ENCODE measurements around the gene HIGD1C.
"Not testable (repeated sequence)": the region's sequence is repeated elsewhere in the genome, so short reads cannot be mapped to it uniquely, and the experiment has no call there.

HIGD1C gene

DNA sequence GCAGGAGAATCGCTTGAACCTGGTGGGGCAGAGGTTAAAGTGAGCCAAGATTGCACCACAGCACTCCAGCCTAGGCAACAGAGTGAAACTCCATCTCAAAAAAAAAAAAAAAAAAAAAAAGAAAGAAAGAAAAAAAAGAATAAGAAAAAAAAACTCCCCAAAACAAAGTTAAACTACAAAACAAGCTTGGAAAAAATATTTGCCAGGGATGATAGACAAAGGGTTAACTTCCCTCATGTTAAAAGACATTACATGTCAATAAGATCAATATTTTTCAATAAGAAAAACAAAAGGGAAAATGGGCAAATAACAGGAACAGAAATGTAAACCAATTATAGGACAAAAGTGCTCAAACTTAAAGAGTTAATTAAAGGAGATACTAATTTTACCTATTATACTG is 26.4 kb upstream of the HIGD1C start:
- no peaks in the 10 kb centered on the region for H3K27me3 ChIP-seq (ENCODE audit: insufficient read depth, poor library complexity, severe bottlenecking)
- TF ChIP-seq SPI1 (IDR thresholded peaks at IDR 0.05; ENCODE audit: borderline replicate concordance, low read depth) (no peak), POLR2AphosphoS5 (IDR thresholded peaks at IDR 0.05; ENCODE audit: low read depth) (no peak)
- no peak overlapping the region for H3K4me3 ChIP-seq (replicated peaks; ENCODE audit: insufficient read depth, low read length)
- no peak overlapping the region; the same call in 1 of the 2 replicates for H3K27ac ChIP-seq (replicated peaks)
- no peak for DNase-seq (ENCODE audit: low read depth in 1 of 2, low spot score in 1 of 2)

DNA sequence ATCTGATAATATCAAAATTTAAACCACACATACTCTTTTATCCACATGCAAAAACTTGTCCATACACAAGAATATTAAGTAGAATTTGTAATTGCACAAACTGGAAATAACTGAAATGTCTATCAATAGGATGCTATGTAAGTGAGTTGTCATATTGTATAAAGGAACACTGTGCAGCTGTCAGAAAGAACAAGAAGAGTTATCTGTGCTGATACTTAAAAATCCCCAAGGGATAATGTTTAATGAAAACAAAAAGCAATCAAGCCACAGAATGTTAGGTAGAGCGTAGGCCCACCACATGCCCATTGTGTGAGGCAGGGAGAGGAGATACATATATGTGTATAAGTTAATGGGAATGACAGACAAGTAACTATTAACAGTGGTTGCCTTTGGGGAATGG is 25.9 kb upstream of the HIGD1C start:
- DNase-seq (ENCODE audit: low read depth in 1 of 2, low spot score in 1 of 2) = no peak
- no peak for TF ChIP-seq GABPA (IDR thresholded peaks at IDR 0.05; ENCODE audit: low read depth)
- TF ChIP-seq, protein P1, sequence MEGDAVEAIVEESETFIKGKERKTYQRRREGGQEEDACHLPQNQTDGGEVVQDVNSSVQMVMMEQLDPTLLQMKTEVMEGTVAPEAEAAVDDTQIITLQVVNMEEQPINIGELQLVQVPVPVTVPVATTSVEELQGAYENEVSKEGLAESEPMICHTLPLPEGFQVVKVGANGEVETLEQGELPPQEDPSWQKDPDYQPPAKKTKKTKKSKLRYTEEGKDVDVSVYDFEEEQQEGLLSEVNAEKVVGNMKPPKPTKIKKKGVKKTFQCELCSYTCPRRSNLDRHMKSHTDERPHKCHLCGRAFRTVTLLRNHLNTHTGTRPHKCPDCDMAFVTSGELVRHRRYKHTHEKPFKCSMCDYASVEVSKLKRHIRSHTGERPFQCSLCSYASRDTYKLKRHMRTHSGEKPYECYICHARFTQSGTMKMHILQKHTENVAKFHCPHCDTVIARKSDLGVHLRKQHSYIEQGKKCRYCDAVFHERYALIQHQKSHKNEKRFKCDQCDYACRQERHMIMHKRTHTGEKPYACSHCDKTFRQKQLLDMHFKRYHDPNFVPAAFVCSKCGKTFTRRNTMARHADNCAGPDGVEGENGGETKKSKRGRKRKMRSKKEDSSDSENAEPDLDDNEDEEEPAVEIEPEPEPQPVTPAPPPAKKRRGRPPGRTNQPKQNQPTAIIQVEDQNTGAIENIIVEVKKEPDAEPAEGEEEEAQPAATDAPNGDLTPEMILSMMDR (IDR thresholded peaks at IDR 0.05; ENCODE audit: insufficient read depth, low read length) = no peak
- TF ChIP-seq, protein P2, sequence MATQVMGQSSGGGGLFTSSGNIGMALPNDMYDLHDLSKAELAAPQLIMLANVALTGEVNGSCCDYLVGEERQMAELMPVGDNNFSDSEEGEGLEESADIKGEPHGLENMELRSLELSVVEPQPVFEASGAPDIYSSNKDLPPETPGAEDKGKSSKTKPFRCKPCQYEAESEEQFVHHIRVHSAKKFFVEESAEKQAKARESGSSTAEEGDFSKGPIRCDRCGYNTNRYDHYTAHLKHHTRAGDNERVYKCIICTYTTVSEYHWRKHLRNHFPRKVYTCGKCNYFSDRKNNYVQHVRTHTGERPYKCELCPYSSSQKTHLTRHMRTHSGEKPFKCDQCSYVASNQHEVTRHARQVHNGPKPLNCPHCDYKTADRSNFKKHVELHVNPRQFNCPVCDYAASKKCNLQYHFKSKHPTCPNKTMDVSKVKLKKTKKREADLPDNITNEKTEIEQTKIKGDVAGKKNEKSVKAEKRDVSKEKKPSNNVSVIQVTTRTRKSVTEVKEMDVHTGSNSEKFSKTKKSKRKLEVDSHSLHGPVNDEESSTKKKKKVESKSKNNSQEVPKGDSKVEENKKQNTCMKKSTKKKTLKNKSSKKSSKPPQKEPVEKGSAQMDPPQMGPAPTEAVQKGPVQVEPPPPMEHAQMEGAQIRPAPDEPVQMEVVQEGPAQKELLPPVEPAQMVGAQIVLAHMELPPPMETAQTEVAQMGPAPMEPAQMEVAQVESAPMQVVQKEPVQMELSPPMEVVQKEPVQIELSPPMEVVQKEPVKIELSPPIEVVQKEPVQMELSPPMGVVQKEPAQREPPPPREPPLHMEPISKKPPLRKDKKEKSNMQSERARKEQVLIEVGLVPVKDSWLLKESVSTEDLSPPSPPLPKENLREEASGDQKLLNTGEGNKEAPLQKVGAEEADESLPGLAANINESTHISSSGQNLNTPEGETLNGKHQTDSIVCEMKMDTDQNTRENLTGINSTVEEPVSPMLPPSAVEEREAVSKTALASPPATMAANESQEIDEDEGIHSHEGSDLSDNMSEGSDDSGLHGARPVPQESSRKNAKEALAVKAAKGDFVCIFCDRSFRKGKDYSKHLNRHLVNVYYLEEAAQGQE (IDR thresholded peaks at IDR 0.05; ENCODE audit: insufficient replicate concordance, low read depth) = no peak
- no peak for TF ChIP-seq SPI1 (IDR thresholded peaks at IDR 0.05; ENCODE audit: borderline replicate concordance, low read depth)
- TF ChIP-seq POLR2AphosphoS5 (IDR thresholded peaks at IDR 0.05; ENCODE audit: low read depth) = no peak
- Histone ChIP-seq H3K27ac (replicated peaks) (no peak overlapping the region; the same call in 1 of the 2 replicates), H3K27me3 (ENCODE audit: insufficient read depth, poor library complexity, severe bottlenecking) (no peaks in the 10 kb centered on the region), H3K4me3 (replicated peaks; ENCODE audit: insufficient read depth, low read length) (no peak overlapping the region; the same call in 1 of the 2 replicates)

DNA sequence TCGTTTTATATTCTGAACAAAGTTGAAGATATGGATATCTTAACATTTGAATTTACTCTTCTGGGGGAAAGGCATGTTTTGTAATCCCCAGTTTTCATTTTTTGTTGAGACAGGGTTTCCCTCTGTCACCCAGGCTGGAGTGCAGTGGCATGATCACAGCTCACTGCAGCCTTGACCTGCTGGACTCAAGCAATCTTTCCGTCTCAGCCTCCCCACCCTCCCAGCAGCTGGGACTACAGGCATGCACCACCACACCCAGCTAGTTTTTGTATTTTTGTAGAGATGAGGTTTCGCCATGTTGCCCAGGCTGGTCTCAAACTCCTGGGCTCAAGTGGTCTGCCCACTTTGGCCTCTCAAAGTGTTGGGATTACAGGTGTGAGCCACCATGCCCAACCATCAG is 25.4 kb upstream of the HIGD1C start:
- H3K4me3 ChIP-seq (replicated peaks; ENCODE audit: insufficient read depth, low read length) = not testable (repeated sequence)

DNA sequence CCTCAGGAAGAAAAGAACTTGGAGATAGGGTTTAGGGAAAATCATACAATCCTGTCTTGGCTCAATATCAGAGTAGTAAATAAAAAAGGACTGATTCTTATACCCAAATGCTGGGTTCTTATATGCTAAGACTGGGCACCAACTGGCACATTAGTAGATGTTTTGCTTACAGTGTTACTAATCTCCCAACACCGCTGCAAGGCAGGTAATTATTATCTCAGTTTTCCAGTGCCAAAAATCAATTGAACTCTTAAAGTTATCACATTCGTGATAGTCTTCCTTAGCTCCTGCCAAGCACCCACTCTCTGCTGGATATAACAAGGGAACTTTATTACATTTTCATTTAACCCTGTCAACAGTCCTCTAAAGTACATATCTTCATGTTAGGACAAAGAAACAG is 25.0 kb upstream of the HIGD1C start:
- TF ChIP-seq SPI1 (IDR thresholded peaks at IDR 0.05; ENCODE audit: borderline replicate concordance, low read depth) (no peak), GABPA (IDR thresholded peaks at IDR 0.05; ENCODE audit: low read depth) (no peak), POLR2AphosphoS5 (IDR thresholded peaks at IDR 0.05; ENCODE audit: low read depth) (no peak)
- TF ChIP-seq, protein P1 (IDR thresholded peaks at IDR 0.05; ENCODE audit: insufficient read depth, low read length) = no peak
- TF ChIP-seq, protein P2 (IDR thresholded peaks at IDR 0.05; ENCODE audit: insufficient replicate concordance, low read depth) = no peak
- DNase-seq (ENCODE audit: low read depth in 1 of 2, low spot score in 1 of 2) = no peak
- H3K27me3 ChIP-seq (ENCODE audit: insufficient read depth, poor library complexity, severe bottlenecking) = no peaks in the 10 kb centered on the region
- H3K4me3 ChIP-seq (replicated peaks; ENCODE audit: insufficient read depth, low read length) = no peak overlapping the region
- no peak overlapping the region for H3K27ac ChIP-seq (replicated peaks)

More for the DNA sequence above, 25.4 kb upstream of the HIGD1C start:
- not testable (repeated sequence) for DNase-seq (ENCODE audit: low read depth in 1 of 2, low spot score in 1 of 2); H3K27ac ChIP-seq (replicated peaks); H3K27me3 ChIP-seq (ENCODE audit: insufficient read depth, poor library complexity, severe bottlenecking)

DNA sequence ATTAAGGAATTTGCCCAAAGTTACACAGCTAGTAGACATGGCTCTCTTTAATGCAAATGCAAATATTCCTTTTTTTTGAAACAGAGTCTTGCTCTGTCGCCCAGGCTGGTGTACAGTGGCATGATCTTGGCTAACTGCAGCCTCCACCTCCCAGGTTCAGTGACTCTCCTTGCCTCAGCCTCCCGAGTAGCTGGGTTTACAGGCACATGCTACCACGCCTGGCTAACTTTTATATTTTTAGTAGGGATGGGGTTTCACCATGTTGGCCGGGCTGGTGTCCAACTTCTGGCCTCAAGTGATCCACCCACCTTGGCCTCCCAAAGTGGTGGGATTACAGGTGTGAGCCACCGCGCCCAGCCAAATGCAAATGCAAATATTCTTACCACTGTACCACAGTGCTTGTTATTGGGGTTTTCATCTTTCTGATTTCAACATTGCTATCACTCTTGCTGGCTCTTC is 24.5 kb upstream of the HIGD1C start:
- Histone ChIP-seq H3K4me3 (replicated peaks; ENCODE audit: insufficient read depth, low read length) (no peak overlapping the region), H3K27ac (replicated peaks) (no peak overlapping the region), H3K27me3 (ENCODE audit: insufficient read depth, poor library complexity, severe bottlenecking) (no peaks in the 10 kb centered on the region)
- no peak for DNase-seq (ENCODE audit: low read depth in 1 of 2, low spot score in 1 of 2)
- TF ChIP-seq POLR2AphosphoS5 (IDR thresholded peaks at IDR 0.05; ENCODE audit: low read depth) = no peak
- TF ChIP-seq GABPA (IDR thresholded peaks at IDR 0.05; ENCODE audit: low read depth) = no peak
- TF ChIP-seq, protein P2 (IDR thresholded peaks at IDR 0.05; ENCODE audit: insufficient replicate concordance, low read depth) = no peak
- TF ChIP-seq, protein P1 (IDR thresholded peaks at IDR 0.05; ENCODE audit: insufficient read depth, low read length) = no peak
- no peak for TF ChIP-seq SPI1 (IDR thresholded peaks at IDR 0.05; ENCODE audit: borderline replicate concordance, low read depth)
